GM18505 (cell line): ENCODE results near the gene COPZ1.
A peak's percentile ranks its signal among the peaks of the same experiment; 100 is the strongest.
"Not testable (repeated sequence)": the region's sequence is repeated elsewhere in the genome, so short reads cannot be mapped to it uniquely, and the experiment has no call there.

Experiments used
- ATAC-seq: cut with Tn5 transposase; IDR thresholded peaks from one replicate; pipeline ENCODE4 v1.9.1; 2021; ENCODE audit not compliant: unreplicated experiment
- POLR2A ChIP-seq: IDR thresholded peaks from 4 replicates; pipeline ENCODE4 v1.6.1; 2011; ENCODE audit warnings: borderline replicate concordance; ENCODE audit not compliant: insufficient read depth, insufficient read length; ENCODE audit errors: extremely low read depth

The COPZ1 gene, protein sequence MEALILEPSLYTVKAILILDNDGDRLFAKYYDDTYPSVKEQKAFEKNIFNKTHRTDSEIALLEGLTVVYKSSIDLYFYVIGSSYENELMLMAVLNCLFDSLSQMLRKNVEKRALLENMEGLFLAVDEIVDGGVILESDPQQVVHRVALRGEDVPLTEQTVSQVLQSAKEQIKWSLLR

DNA sequence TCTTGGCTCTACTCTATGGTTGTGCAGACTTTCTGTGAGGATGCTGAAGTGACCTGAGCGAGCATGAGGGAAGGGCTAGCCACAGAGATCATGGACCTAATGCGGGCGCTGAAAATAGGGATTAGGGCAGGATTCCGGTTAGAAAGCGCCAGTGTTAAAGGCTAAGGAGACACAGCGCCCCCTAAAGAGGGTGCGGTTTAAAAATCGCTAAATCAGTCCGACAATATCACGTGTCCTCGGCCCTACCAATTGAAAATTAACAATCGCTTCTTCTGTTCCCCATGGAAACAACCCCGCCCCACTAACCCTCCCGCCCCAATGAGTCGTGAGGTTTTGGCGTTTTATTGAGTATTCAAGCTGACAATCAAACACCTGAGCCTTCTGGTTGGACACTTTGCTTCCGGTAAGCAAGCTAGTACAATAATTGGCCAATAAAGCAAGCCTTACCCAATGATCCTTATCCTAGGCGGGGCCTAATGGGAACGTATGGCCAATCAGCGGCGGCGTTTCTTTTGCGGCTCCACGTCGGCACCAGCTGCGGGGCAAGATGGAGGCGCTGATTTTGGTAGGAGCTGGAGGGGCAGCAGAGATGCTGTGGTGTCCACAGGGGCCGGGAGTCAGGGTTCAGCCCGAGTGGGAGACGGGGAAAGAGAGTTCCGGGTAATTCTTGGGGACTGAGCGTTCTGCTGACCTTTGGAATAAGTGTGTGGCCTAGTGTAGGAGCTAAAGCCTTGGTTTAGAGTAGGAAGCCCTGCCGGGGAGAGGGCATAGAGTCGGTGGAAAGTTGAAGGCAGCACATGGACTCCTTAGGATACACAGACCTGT, at the start of gene COPZ1:
TSS of gene COPZ1 (plus strand) at position 515 of the 825 bp plus-strand sequence. CDS start at position 548, 33 bp downstream.
- TF ChIP-seq POLR2A, result peak; percentile 82
- ATAC-seq, result peak; percentile 94

DNA sequence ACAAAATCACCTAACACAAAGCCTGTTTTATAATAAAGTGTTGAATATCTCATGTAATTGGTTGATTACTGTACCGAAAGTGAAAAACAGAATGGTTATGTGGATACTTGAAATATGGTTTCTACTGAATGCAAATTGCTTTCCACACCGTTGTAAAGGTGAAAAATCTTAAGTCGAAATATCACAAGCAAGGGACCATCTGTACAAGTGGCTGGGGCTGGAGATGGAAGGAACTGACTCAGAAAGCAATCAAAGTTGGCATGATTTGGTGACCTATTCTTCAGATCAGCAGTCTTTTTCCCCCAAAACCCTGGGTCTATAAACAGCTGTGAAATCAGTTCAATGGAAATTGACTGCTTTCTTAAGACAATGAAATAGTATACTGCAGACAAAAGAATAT, 48.6 kb upstream of the COPZ1 start:
- no peak for TF ChIP-seq POLR2A

DNA sequence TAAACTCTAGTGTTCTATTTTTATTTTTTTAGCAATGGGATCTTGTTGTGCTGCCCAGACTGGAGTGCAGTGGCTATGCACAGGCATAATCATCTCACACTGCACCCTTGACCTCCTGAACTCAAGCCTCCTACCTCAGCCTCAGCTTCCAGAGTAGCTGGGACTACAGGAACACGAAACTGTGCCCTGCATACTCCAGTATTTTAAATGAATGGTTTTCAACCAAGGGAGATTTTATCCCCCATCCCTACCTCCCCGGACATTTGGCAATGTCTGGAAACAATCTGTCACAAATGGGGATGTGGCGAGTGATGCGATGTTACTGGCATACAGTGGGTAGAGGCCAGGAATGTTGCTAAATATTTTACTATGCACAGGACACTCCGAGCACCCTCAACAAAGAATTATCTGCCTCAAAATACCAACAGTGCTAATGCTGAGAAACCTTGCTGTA, 47.1 kb upstream of the COPZ1 start:
- no peak for ATAC-seq
- no peak for TF ChIP-seq POLR2A

More for the DNA sequence above, 48.6 kb upstream of the COPZ1 start:
- ATAC-seq, result no peak

DNA sequence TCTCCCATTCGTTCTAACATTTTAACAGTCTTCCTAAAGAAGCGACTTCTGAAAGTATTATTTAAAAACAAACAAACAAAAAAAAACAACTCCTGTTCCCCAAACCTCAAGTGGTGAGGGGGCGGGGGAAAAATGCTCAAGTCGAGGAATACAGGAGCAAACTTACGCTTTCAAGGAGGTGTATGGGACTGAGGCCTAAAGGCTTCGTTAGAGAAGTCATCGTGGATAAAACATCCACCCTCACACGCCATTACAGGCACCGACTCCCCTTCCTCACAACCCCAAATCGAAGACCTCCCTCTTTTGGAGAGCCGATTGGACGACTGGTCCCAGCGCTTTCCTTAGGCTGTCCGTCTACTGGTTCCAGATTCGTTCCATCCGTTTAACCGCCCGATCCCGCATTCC, 45.7 kb upstream of the COPZ1 start:
- TF ChIP-seq POLR2A, result no peak
- no peak for ATAC-seq

DNA sequence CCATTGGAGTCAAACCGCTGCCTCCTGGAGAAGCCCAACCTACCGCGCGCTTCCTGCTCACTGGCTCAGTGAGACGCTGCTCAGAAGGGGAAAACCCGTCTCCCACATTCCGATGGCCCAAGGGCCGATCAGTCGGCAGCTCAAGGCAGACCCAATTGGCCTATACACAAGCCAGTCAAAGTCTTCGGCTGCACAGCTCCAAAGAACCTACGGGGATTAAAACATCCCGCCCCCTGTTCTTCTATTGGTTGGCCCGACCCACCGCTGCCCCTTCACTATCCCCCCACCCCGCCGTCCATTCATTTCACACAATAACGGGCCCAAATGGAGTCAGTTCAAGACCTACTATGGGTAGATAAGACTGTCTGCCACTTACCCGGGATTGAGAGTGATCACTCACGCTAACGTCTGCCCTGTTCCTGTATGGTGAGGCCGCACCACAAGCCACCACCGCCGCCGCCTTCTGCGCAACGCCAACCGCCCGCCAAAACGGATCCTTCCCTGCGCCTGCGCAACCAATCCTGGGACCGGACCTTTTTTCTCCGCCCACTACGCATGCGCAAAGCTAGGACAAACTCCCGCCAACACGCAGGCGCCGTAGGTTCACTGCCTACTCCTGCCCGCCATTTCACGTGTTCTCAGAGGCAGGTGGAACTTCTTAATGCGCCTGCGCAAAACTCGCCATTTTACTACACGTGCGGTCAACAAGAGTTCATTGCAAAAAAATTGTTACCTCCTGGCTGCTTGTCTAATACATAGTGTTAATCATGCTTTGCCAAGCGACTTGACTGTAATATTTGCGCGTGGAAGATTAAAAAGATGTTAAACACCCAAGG, 45.1 kb upstream of the COPZ1 start, which contains the start of gene CBX5:
TSS of gene CBX5 (minus strand) at position 491 of the 836 bp plus-strand sequence. CDS start 22,472 bp downstream, outside the sequence.
- peak; percentile 87 for TF ChIP-seq POLR2A

DNA sequence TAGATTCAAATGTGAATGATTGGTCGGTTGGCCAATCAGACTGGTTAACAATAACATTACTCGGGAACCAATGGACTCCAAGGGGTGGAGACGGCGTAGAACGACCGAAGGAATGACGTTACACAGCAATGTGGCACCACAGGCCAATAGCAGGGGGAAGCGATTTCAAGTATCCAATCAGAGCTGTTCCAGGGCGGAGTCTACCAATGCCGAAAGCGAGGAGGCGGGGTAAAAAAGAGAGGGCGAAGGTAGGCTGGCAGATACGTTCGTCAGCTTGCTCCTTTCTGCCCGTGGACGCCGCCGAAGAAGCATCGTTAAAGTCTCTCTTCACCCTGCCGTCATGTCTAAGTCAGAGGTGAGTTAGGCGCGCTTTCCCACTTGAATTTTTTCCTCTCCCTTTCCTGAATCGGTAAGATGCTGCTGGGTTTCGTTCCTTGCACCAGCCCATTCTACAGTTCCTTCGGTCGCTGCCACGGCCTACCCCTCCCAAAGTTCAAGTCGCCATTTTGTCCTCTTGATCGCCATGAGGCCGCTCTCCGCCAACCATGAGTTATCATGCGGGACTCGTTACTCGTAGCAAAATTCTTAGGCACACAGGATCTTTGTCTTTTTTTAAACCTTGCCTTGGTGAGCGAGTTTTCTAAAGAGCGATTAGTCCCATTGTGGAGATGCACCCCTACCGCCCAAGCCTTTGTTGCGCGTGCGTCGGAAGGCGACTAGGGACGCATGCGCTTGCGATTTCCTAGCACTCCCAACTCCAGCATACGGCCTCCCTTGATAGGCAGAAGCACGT, 44.3 kb upstream of the COPZ1 start, which contains the start of gene HNRNPA1:
TSS of gene HNRNPA1 (plus strand) at position 259 of the 793 bp plus-strand sequence. CDS start at position 341, 82 bp downstream.
- ATAC-seq, result peak; percentile 81
- TF ChIP-seq POLR2A, result peak; percentile 100

More for the DNA sequence above, 45.1 kb upstream of the COPZ1 start, which contains the start of gene CBX5:
- ATAC-seq, result peak; percentile 54

DNA sequence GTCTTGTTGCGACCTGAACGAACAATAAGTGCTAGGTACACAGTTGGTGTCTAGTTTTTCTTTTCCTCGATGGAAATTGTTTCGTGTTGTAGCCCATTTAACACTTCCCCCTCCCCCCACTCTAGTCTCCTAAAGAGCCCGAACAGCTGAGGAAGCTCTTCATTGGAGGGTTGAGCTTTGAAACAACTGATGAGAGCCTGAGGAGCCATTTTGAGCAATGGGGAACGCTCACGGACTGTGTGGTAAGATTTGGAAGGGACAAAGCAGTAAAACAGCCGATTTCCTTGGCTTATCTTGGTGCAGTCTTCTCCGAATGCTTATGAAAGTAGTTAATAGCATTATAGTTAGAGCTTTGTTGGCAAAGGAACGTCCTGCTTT, 43.7 kb upstream of the COPZ1 start:
- ATAC-seq, result not testable (repeated sequence)

DNA sequence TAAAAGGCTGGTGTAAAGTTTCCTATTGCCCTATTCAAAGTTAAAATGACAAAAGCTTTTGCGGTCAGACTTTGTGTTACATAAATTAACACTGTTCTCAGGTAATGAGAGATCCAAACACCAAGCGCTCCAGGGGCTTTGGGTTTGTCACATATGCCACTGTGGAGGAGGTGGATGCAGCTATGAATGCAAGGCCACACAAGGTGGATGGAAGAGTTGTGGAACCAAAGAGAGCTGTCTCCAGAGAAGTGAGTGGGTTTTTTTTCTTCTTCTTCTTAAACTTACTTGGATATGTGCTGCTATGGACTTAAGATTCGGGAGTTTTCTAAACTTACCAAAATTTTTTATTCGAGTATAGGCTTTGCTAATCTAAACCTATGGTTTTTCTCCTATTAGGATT, 43.2 kb upstream of the COPZ1 start:
- ATAC-seq, result not testable (repeated sequence)

DNA sequence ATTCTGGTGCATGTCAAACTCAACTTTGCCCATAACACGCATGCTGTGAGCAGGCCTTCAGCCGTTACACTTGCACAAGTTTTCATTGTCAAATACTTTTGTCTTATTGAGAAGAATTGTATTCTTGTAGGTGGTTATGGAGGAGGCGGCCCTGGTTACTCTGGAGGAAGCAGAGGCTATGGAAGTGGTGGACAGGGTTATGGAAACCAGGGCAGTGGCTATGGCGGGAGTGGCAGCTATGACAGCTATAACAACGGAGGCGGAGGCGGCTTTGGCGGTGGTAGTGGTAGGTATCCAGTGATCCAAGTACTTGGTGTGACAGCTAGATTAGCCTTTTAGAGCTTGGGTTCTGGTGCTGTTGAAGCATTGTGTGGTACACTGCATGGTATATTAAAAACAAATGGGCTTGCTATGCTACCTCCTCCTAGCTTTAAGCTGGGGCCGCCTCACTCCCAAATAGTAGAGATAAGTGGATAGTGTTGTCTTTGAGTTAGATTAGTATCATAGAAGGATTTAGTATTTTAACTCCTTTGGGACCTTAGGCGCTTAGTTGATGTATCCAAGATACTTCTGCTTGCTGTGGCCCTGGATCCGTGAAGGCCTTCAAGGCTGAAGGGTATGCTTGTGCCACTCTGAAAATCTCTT, 41.9 kb upstream of the COPZ1 start:
- no peak for ATAC-seq

DNA sequence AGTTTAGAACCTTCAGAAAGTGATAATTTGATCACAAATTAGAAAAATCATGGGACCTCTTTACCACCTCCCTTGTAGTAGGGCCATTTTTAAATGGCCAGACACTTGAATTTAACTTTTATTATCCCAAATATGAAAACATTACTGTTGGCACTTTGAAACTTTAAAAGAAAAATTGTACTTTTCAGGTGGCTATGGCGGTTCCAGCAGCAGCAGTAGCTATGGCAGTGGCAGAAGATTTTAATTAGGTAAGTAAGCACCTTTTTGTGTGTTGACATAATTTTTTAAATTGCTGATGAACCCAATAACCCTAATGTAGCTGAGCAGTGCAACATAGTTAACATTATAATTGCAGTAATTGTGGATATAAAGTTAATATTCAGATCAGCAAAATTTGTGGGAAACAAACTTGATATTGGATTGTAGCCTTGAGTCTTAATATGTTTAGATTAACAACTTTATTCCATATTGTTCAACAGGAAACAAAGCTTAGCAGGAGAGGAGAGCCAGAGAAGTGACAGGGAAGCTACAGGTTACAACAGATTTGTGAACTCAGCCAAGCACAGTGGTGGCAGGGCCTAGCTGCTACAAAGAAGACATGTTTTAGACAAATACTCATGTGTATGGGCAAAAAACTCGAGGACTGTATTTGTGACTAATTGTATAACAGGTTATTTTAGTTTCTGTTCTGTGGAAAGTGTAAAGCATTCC, 40.7 kb upstream of the COPZ1 start:
- ATAC-seq, result not testable (repeated sequence)

More for the DNA sequence above, 41.9 kb upstream of the COPZ1 start:
- TF ChIP-seq POLR2A, result peak; percentile 15

DNA sequence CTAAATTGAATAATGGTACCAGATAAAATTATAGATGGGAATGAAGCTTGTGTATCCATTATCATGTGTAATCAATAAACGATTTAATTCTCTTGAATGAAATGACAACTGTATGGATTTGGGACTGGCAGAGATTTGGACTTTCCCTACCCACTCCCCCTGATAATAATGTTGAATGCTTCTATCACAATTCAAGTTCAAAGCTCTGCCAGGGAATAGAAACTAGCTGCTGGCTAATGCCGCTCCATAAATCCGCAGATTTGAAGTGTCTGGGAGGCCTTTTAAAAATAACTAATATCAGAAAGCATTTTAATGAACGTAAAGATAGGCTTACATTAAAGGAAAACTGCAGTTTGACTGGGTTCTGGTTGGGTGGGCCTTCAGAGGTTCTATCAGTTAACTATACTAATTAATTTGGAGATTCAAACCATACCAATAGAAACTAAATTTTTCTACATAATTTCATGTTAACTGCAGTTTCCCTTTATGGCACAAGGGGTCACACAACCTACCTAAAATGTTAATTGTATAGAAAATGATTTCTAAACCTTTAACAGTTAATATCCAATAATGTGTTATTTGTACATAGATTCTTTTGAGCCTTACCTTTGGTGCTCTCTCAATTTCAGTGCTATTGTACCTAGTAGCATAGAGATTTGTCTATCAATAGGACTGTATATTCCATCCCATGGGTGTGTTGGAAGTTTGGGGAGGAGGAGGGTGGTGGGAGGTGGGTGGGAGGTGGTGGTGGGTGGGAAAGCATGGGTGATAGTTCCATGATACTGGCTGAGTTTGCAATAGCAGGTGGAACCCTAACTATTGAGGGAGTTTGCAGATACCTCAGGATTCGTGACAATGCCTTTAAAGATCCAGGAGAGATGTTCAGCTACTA, 39.5 kb upstream of the COPZ1 start:
- TF ChIP-seq POLR2A, result no peak
- no peak for ATAC-seq
